ENCODE measurements around the gene HTR1D. TPM values are rescaled to one million over a fixed set of nuclear protein-coding genes. Genes with fewer than 3 reads are reported as not detected.
"Not testable (repeated sequence)": the region's sequence is repeated elsewhere in the genome, so short reads cannot be mapped to it uniquely, and the experiment has no call there.

HTR1D gene
- polyA plus RNA-seq, 3 donors: 0.27 to 0.33 (median 0.29) TPM

- not testable (repeated sequence) for DNase-seq (ENCODE audit: extremely low read depth in 1 of 11, low read depth in 9 of 11, low spot score in 4 of 11)
Observed at GRCh38 chr1:23223963-23224362, 6.7 kb upstream of the HTR1D start.

- DNase-seq (ENCODE audit: extremely low read depth in 1 of 11, low read depth in 9 of 11, low spot score in 4 of 11): not testable (repeated sequence)
Observed at GRCh38 chr1:23223490-23223951, 6.2 kb upstream of the HTR1D start.

GRCh38 chr1:23222742-23223141 lies 5.4 kb upstream of the HTR1D start:
- DNase-seq (ENCODE audit: extremely low read depth in 1 of 11, low read depth in 9 of 11, low spot score in 4 of 11): no peak

- no peak for DNase-seq (ENCODE audit: extremely low read depth in 1 of 11, low read depth in 9 of 11, low spot score in 4 of 11)
Observed at GRCh38 chr1:23222331-23222730, 5.0 kb upstream of the HTR1D start.

GRCh38 chr1:23221107-23221506 lies 3.8 kb upstream of the HTR1D start:
- no peak for DNase-seq (ENCODE audit: extremely low read depth in 1 of 11, low read depth in 9 of 11, low spot score in 4 of 11)

- no peak for DNase-seq (ENCODE audit: extremely low read depth in 1 of 11, low read depth in 9 of 11, low spot score in 4 of 11)
Observed at GRCh38 chr1:23216771-23217420, 406 bp downstream of the HTR1D start.

- no peak for DNase-seq (ENCODE audit: extremely low read depth in 1 of 11, low read depth in 9 of 11, low spot score in 4 of 11)
Observed at GRCh38 chr1:23215751-23216449, 1.4 kb downstream of the HTR1D start.

- DNase-seq (ENCODE audit: extremely low read depth in 1 of 11, low read depth in 9 of 11, low spot score in 4 of 11): no peak
Observed at GRCh38 chr1:23215291-23215690, 2.0 kb downstream of the HTR1D start.

GRCh38 chr1:23214640-23215039 lies 2.7 kb downstream of the HTR1D start:
- DNase-seq (ENCODE audit: extremely low read depth in 1 of 11, low read depth in 9 of 11, low spot score in 4 of 11): no peak

- no peak for DNase-seq (ENCODE audit: extremely low read depth in 1 of 11, low read depth in 9 of 11, low spot score in 4 of 11)
Observed at GRCh38 chr1:23211955-23212354, 5.3 kb downstream of the HTR1D start.

- DNase-seq (ENCODE audit: extremely low read depth in 1 of 11, low read depth in 9 of 11, low spot score in 4 of 11): no peak
Observed at GRCh38 chr1:23210963-23211362, 6.3 kb downstream of the HTR1D start.

GRCh38 chr1:23210351-23210785 lies 6.9 kb downstream of the HTR1D start:
- DNase-seq (ENCODE audit: extremely low read depth in 1 of 11, low read depth in 9 of 11, low spot score in 4 of 11): no peak

GRCh38 chr1:23209770-23210169 lies 7.5 kb downstream of the HTR1D start:
- DNase-seq (ENCODE audit: extremely low read depth in 1 of 11, low read depth in 9 of 11, low spot score in 4 of 11): no peak

- DNase-seq (ENCODE audit: extremely low read depth in 1 of 11, low read depth in 9 of 11, low spot score in 4 of 11): no peak
Observed at GRCh38 chr1:23208527-23208926, 8.8 kb downstream of the HTR1D start.

GRCh38 chr1:23207733-23208132 lies 9.6 kb downstream of the HTR1D start:
- not testable (repeated sequence) for DNase-seq (ENCODE audit: extremely low read depth in 1 of 11, low read depth in 9 of 11, low spot score in 4 of 11)

- DNase-seq (ENCODE audit: extremely low read depth in 1 of 11, low read depth in 9 of 11, low spot score in 4 of 11): no peak
Observed at GRCh38 chr1:23202263-23202749, 15.0 kb downstream of the HTR1D start.

- no peak for DNase-seq (ENCODE audit: extremely low read depth in 1 of 11, low read depth in 9 of 11, low spot score in 4 of 11)
Observed at GRCh38 chr1:23200883-23201282, 16.4 kb downstream of the HTR1D start.

GRCh38 chr1:23198373-23198772 lies 18.9 kb downstream of the HTR1D start:
- no peak for DNase-seq (ENCODE audit: extremely low read depth in 1 of 11, low read depth in 9 of 11, low spot score in 4 of 11)

GRCh38 chr1:23196627-23197328 lies 20.5 kb downstream of the HTR1D start:
- no peak for DNase-seq (ENCODE audit: extremely low read depth in 1 of 11, low read depth in 9 of 11, low spot score in 4 of 11)
